Upper lobe of left lung (tissue), 6 donors: ENCODE results near the gene ICAM4. TPM values are rescaled to one million over a fixed set of nuclear protein-coding genes. Genes with fewer than 3 reads are reported as not detected.
A peak's percentile ranks its signal among the peaks of the same experiment; 100 is the strongest.

Experiments
- ATAC-seq, 2 donors: fragments of 200-7000 bp; cut with Tn5 transposase; one replicate each; pipeline ENCODE4 v1.9.1; 2022; ENCODE audit warnings: mild to moderate bottlenecking in 2 of 2, moderate library complexity in 2 of 2; ENCODE audit not compliant: low FRiP score in 2 of 2
- DNase-seq, 2 donors: peaks; one replicate each; pipeline ENCODE4 v3.0.0-alpha.2; 2019 to 2020
- H3K27ac ChIP-seq, 4 donors: fragments of 200-600 bp; sonication (generic); one replicate each; pipeline ENCODE4 v1.5.1; 2016 to 2019
- H3K27me3 ChIP-seq, 4 donors: fragments of 200-600 bp; sonication (generic); one replicate each; pipeline ENCODE4 v1.5.1; 2017 to 2019
- H3K36me3 ChIP-seq, 4 donors: fragments of 200-600 bp; sonication (generic); one replicate each; pipeline ENCODE4 v1.5.1; 2016 to 2019
- H3K4me1 ChIP-seq, 4 donors: fragments of 200-600 bp; sonication (generic); one replicate each; pipeline ENCODE4 v1.5.1; 2018 to 2019
- H3K4me3 ChIP-seq, 4 donors: fragments of 200-600 bp; sonication (generic); one replicate each; pipeline ENCODE4 v1.5.1; 2017 to 2019; ENCODE audit warnings: mild to moderate bottlenecking in 2 of 4, moderate library complexity in 1 of 4
- H3K9me3 ChIP-seq, 4 donors: fragments of 200-600 bp; sonication (generic); one replicate each; pipeline ENCODE4 v1.5.1; 2018 to 2019
- EP300 ChIP-seq, 4 donors: sonication (generic); formaldehyde crosslinking; IDR thresholded peaks; one replicate each; pipeline ENCODE4 v1.5.1; 2017; ENCODE audit warnings: antibody characterized with exemption in 4 of 4, control low read depth in 2 of 4
- POLR2A ChIP-seq, 4 donors: fragments of 450-650 bp; IDR thresholded peaks; one replicate each; pipeline ENCODE4 v1.5.1; 2016 to 2017; ENCODE audit warnings: antibody characterized with exemption in 4 of 4, mild to moderate bottlenecking in 2 of 4
- POLR2AphosphoS5 ChIP-seq, 2 donors: sonication (generic); formaldehyde crosslinking; IDR thresholded peaks; one replicate each; pipeline ENCODE4 v1.5.1; 2017; ENCODE audit warnings: antibody characterized with exemption in 2 of 2
- WGBS, 2 donors: methylation state at CpG; one replicate each; pipeline ENCODE4 v1.1.5; 2017 to 2018; 5-methylcytosine and 5-hydroxymethylcytosine counted together
- total RNA-seq, 6 donors: library from RNA; depleted of rRNA in 4 of 6; stranded (reverse); fragments of >200 nt in 4 of 6; gene quantifications; one replicate each; pipeline versions ENCODE4 v1.1.0 to v1.2.1, GENCODE V29; 2016 to 2021
- TF ChIP-seq, protein P1 (sequence below), 6 experiments: fragments of 450-650 bp in 4 of 6; fragments of 200-600 bp in 2 of 6; sonication (generic) in 2 of 6; IDR thresholded peaks; one replicate each; pipeline ENCODE4 v1.5.1; 2016 to 2019; ENCODE audit warnings: antibody characterized with exemption in 6 of 6
- donor health status: DM: no; HTN: no; CAD: no; lungs with moderate emphysema.
- donor health status: DM: no; HTN: yes; CAD: no; lungs with severe emphysema.

ICAM4 gene
- total RNA-seq, 6 donors from 2014 or later: 6.3 to 24.3 (median 12.0) TPM

DNA sequence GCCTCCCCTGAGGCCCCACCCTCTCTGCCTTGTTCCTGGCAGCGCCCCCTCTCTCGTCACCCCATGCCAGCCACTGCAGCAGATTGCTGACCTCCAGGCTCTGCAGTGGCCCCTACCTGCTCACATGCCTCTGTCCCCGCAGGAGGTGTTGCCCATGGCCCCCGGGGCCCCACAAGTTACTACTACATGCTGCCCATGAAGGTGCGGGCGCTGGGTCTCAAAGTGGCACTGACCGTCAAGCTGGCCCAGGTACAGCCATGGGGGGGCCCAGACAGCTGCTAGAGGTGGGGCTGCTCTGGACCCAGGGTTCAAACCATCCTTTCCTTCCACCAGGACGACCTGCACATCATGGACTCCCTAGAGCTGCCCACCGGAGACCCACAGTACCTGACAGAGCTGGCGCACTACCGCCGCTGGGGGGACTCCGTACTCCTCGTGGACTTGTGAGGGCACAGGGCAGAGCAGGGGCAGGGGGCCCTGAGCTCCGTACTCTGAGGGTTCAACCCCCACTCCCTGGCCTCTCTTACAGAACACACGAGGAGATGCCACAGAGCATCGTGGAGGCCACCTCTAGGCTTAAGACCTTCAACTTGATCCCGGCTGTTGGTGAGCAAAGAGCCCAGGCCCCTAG, 28.6 kb upstream of the ICAM4 start:
- peaks cover 9 to 29% (median 14%) of the 10 kb centered on the region in 4 donors for H3K4me1 ChIP-seq
- 95 to 96% methylated on average over 12 to 18 of the region's 18 CpGs for WGBS, 2 donors
- H3K9me3 ChIP-seq: no peaks in the 10 kb centered on the region
- ATAC-seq: no peak
- no peaks in the 10 kb centered on the region for H3K27me3 ChIP-seq
- no peak overlapping the region for H3K4me3 ChIP-seq
- peak in 1 of 2 donors; percentile 53 for DNase-seq
- H3K36me3 ChIP-seq: peaks cover 10 to 50% (median 44%) of the 10 kb centered on the region in 4 donors
- TF ChIP-seq, protein P1, sequence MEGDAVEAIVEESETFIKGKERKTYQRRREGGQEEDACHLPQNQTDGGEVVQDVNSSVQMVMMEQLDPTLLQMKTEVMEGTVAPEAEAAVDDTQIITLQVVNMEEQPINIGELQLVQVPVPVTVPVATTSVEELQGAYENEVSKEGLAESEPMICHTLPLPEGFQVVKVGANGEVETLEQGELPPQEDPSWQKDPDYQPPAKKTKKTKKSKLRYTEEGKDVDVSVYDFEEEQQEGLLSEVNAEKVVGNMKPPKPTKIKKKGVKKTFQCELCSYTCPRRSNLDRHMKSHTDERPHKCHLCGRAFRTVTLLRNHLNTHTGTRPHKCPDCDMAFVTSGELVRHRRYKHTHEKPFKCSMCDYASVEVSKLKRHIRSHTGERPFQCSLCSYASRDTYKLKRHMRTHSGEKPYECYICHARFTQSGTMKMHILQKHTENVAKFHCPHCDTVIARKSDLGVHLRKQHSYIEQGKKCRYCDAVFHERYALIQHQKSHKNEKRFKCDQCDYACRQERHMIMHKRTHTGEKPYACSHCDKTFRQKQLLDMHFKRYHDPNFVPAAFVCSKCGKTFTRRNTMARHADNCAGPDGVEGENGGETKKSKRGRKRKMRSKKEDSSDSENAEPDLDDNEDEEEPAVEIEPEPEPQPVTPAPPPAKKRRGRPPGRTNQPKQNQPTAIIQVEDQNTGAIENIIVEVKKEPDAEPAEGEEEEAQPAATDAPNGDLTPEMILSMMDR (IDR thresholded peaks at IDR 0.05): no peak
- TF ChIP-seq EP300 (IDR thresholded peaks at IDR 0.05) (no peak), POLR2A (IDR thresholded peaks at IDR 0.05) (no peak), POLR2AphosphoS5 (IDR thresholded peaks at IDR 0.05) (no peak)
- peak overlapping the region in 1 of 4 donors; percentile 9 for H3K27ac ChIP-seq

DNA sequence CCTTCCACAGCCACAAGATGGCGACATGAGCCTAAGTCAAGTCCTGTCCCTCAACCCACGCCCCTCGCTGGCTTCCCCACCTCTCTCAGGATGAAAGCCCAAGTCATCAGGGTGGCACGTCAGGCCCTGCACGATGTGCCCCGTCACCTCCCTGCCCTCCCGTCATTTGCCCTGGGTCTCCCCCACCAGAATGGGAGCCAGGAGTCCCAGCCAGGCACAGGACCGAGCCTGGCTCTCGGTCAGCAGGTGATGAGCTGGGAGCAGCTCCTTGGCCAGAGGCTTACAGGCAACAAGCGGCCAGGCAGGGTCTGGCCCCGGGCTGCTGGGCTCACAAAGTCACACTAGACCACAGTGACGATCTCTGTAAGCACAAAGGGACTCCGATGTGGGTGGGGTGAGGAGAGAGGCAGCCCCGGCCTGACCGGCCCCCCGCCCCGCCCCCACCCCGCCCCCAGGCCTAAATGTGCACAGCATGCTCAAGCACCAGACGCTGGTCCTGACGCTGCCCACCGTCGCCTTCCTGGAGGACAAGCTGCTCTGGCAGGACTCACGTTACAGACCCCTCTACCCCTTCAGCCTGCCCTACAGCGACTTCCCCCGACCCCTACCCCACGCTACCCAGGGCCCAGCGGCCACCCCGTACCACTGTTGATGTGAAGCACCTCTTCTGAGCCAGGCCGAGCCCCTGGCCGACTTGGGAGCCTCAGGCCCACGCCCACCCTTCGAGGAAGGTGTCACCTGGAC, 27.4 kb upstream of the ICAM4 start:
- H3K4me1 ChIP-seq: peaks cover 9 to 26% (median 14%) of the 10 kb centered on the region in 4 donors
- peak overlapping the region in 2 of 4 donors; percentile 7 to 28 for H3K4me3 ChIP-seq
- no peaks in the 10 kb centered on the region for H3K9me3 ChIP-seq
- H3K27me3 ChIP-seq: no peaks in the 10 kb centered on the region
- no peak for TF ChIP-seq EP300 (IDR thresholded peaks at IDR 0.05)
- TF ChIP-seq POLR2AphosphoS5 (IDR thresholded peaks at IDR 0.05): no peak
- TF ChIP-seq, protein P1 (IDR thresholded peaks at IDR 0.05): peak; percentile 64 to 83 (median 76)
- peak in 1 of 4 donors; percentile 19 for TF ChIP-seq POLR2A (IDR thresholded peaks at IDR 0.05)
- H3K27ac ChIP-seq: peak overlapping the region; percentile 54 to 84 (median 82)
- peak; percentile 81 to 94 for DNase-seq
- ATAC-seq: peak; percentile 82 to 87
- peaks cover 10 to 45% (median 38%) of the 10 kb centered on the region in 4 donors for H3K36me3 ChIP-seq
- WGBS, 2 donors: 40 to 45% methylated on average over 20 to 24 of the region's 32 CpGs

DNA sequence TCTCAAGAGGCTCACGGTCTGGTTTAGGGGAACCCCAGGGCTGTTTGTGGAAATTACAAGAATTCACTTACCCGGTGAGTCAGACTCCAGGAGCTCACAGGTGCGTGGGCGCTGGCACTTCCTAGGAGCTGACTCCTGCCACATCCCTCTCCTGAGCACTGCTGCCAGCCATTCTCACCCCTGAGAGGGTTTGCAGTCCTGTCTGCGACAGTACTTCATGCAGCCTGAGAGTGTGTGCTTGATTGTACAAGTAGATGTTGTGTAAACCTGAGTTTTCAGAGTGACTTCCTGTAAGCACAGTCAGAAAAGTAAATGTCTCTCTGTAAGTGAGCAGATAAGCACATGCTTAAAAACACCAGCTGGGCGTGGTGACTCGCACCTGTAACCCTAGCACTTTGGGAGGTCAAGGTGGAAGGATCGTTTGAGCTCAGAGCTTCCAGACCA, 26.6 kb upstream of the ICAM4 start:
- DNase-seq (peak in 1 of 2 donors; percentile 94), ATAC-seq (peak; percentile 72 to 93)
- TF ChIP-seq, protein P1 (IDR thresholded peaks at IDR 0.05): peak in 1 of 6 experiments; percentile 10
- TF ChIP-seq POLR2A (IDR thresholded peaks at IDR 0.05) (peak in 1 of 4 donors; percentile 40), EP300 (IDR thresholded peaks at IDR 0.05) (peak; percentile 53 to 99 (median 57)), POLR2AphosphoS5 (IDR thresholded peaks at IDR 0.05) (peak; percentile 73 to 76)
- 52 to 59% methylated on average over 8 of the region's 8 CpGs for WGBS, 2 donors
- Histone ChIP-seq H3K4me1 (peaks cover 9 to 26% (median 15%) of the 10 kb centered on the region in 4 donors), H3K36me3 (peaks cover 10 to 37% (median 30%) of the 10 kb centered on the region in 4 donors), H3K9me3 (no peaks in the 10 kb centered on the region), H3K4me3 (peak overlapping the region in 1 of 4 donors; percentile 28), H3K27me3 (no peaks in the 10 kb centered on the region), H3K27ac (peak overlapping the region; percentile 54 to 84 (median 77))

DNA sequence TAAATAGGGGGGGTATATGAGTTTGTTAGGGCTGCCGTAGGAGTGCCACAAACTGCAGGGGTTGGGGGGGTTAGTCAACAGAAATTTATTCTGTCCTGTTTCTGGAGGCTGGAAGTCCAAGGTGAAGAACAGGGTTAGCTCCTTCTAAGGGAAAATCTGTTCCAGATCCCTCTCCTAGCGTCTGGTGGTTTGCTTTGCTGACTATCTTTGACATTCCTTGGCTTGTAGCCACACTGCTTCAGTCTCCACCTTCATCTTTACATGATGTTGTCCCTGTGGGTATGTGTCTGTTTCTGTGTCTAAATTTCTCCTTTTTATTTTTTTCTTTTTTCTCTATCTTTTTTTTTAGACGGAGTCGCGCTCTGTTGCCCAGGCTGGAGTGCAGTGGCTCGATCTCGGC, 24.0 kb upstream of the ICAM4 start:
- WGBS, 2 donors: 75 to 84% methylated on average over 7 of the region's 7 CpGs

More for the DNA sequence above, 24.0 kb upstream of the ICAM4 start:
- H3K27me3 ChIP-seq: no peaks in the 10 kb centered on the region
- H3K36me3 ChIP-seq: peaks cover 6 to 14% (median 10%) of the 10 kb centered on the region in 4 donors
- ATAC-seq (no peak), DNase-seq (no peak)
- TF ChIP-seq POLR2A (IDR thresholded peaks at IDR 0.05): no peak
- TF ChIP-seq EP300 (IDR thresholded peaks at IDR 0.05): no peak
- no peak for TF ChIP-seq POLR2AphosphoS5 (IDR thresholded peaks at IDR 0.05)
- TF ChIP-seq, protein P1 (IDR thresholded peaks at IDR 0.05): no peak
- H3K4me3 ChIP-seq: no peak overlapping the region
- no peak overlapping the region for H3K27ac ChIP-seq
- no peaks in the 10 kb centered on the region for H3K9me3 ChIP-seq
- H3K4me1 ChIP-seq: peaks cover 11 to 35% (median 27%) of the 10 kb centered on the region in 4 donors
